Kidney tubule cell (primary cell): Measurements from ENCODE around the gene GRIK4.
A peak's percentile ranks its signal among the peaks of the same experiment; 100 is the strongest.
"Not testable (repeated sequence)": the region's sequence is repeated elsewhere in the genome, so short reads cannot be mapped to it uniquely, and the experiment has no call there.

Experiments used
- DNase-seq: peaks from one replicate; pipeline ENCODE4 v3.0.0-alpha.2; 2018; ENCODE audit warnings: low spot score

Gene GRIK4

DNA sequence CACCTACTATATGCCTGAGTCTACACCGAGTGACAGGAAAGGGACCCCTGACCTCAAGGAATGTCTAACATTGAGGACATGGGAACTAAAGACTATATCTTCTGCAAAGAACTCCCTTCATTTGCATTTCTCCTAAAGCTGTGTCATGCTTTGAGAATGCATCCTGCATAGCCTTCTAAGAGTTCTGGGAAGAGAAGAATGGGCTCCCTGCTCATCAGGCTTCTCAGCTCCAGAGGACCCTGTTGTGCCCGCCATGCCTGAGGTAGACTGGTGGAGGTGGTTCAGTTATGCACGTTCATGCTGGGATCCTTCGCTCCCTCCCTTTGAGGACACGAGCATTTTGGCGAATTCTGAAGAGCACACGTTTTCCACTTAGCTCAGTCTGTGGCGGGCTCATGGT lies 63.3 kb downstream of the GRIK4 start:
- DNase-seq, result peak; percentile 12

DNA sequence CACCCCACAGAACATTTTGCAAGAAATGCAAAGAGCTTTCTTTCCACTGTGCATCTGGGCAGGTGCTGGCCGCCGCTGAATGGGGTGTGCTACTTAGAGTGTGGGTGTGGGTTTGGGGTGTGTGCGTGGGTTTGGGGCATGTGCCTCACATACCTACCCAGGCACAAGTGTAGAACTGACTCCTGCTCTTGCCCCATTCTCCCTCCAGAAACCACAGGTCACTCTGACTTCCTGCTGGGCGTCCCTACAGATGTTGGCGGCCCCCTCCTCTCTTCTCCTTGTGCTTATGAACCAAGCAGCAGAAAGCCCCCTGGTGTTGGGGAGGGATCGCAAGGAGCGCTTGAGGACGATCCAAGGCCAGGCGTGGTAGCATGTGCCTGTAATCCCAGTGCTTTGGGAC lies 63.9 kb downstream of the GRIK4 start:
- no peak for DNase-seq

- no peak for DNase-seq
Observed at GRCh38 chr11:120576606-120577005, 65.1 kb downstream of the GRIK4 start.

GRCh38 chr11:120577041-120577440 lies 65.5 kb downstream of the GRIK4 start:
- no peak for DNase-seq

DNA sequence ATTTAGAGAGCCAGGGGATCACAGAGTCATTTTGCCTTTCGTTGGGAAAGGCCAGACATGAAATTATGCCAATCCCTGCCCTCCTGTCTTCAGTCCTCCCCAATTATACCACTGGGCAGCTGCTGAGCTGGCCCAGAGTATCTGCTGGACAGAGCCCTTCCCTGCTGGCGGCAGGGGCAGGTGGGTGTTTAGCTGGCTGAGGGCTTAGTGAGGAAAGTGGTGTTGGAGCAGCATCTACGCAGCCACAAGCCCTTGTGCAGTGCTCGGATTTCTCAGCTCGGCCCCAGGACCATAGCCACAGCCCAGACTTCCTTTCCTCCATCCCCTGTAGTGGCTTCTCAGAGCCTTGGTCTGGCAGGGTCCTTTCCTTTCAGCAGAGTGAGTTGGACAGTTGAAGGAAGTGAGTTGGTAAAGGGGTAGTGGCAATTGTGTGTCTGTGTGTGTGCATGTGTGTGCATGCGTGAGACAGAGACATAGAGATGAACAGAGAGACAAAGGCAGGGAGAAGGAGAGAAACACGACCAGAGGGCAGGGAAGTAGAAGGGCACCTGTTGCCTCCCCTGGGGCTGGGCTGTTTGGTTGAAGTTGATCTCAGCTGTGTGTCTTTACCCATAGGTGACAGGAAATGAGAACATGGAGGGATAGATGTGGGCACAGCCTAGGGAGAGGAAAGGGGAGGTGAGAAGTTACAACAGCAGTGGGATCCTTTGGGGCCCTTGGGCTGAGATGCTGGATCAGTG lies 66.2 kb downstream of the GRIK4 start:
- no peak for DNase-seq

DNA sequence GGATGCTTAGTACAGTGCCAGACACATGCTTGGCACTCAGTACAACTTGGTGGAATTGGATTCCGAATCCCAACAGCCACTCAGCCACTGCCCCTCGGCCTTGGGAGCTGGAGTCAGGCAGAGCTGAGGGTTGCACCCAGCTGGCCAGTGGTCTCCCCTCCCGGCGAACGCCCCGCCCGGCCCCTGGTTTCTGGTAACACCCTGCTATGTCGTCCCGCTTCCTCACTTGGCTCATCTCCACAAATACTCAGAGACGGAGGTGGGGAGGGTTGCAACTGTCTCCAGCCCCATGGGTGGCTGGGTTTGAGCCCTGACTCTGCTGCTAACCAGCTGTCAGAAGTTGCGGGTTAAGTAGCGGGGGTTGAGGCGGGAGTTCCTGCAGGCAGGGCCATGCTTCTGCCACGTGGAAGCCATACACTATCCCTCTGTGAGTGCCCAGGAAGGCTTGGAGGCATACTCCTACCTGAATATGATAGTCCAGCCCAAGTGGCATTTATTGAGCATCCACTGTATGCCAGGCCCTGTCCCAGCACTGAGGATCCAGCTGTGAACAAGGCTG lies 67.1 kb downstream of the GRIK4 start:
- DNase-seq, result no peak

DNA sequence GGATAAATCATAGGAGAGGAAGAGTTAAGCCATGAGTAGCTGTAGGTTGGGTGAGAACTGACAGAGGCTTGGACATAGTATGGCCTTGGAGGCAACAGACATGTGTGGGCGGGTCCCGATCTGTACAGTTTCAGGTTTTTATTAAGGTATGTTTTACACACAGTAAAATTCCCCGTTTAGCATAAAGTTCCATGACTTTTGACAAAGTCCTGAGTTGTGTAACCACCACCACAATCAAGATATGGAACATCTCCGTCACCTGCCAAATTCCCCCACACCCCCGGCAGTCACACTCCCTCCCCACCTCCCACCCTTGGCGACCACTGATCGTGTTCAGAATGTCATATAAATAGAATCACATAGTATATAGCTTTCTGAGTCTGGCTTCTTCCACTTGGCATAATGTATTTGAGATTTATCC lies 68.1 kb downstream of the GRIK4 start:
- DNase-seq, result no peak

DNA sequence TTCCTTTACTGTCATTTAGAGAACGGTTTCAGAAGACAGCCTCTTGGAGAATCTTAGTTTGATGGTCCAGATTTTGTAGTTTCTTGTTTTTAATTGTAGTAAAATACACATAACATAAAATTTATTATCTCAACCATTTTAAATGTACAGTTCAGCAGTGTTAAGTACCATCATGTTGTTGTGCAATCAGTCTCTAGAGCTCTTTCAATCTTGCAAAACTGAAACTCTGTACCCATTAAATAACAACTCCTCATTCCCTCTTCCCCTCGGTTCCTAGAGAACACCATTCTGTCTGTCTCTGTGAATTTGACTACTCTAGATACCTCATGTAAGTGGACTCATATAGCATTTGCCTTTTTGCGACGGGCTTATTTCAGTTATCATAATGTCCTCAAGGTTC lies 69.8 kb downstream of the GRIK4 start:
- no peak for DNase-seq

- DNase-seq, result not testable (repeated sequence)
Observed at GRCh38 chr11:120582535-120582934, 71.0 kb downstream of the GRIK4 start.

- DNase-seq, result no peak
Observed at GRCh38 chr11:120586072-120586471, 74.5 kb downstream of the GRIK4 start.

DNA sequence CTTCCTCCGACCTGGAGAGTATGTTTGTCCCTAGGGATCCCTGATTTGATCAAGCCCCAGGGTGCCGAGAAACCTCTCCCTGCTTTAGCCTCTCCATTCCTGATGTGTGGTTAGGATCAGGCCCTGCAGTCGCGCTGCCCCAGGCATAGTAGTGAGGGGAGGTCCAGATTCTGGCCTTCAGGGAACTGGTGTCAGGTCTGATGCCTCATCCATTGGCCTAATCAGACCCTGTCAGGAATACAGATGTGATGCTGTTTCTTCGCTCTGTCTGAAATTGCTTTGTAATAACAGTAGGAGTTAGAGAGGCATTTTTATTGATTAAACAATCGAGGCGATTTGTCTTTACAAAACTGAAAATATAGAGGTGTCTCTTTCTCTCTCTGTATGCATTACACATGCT lies 75.2 kb downstream of the GRIK4 start:
- DNase-seq, result no peak

DNA sequence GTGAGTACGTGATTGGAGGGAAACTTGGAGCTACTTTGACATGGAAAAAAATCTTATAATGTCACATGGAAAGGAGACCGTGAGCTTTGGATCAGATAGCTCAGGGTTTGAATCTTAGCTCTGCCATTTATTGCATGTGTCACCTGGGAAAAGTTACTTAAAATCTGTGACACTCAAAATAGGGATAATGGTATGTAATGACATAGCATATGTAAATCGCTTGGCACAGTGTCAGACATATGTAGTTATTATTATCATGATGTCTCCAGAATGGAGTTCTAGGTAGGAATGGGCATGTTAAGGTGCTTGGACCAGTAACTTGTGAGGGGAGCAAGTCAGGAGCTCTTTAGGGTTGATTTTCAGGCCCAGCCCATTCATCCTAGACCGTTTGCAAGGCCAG lies 75.8 kb downstream of the GRIK4 start:
- DNase-seq, result no peak

DNA sequence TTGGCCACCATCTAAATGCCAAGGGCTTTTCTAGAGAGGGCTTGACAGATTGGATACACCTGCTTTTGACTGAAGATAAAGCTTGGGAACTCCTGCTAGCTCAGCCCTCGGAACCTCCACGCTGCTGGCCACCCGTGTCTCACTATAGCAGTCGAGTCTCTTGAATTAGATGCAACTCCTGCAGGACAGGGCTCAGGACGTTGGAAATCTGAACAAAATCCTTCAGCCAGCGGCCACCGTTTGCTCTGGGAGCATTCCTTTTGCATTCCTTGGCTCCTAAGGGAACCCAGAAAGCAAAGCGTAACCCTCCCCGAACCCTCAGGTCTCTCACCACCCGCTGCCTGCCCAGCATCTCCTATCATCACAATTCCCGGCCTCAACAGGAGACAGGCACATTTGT lies 77.8 kb downstream of the GRIK4 start:
- no peak for DNase-seq

DNA sequence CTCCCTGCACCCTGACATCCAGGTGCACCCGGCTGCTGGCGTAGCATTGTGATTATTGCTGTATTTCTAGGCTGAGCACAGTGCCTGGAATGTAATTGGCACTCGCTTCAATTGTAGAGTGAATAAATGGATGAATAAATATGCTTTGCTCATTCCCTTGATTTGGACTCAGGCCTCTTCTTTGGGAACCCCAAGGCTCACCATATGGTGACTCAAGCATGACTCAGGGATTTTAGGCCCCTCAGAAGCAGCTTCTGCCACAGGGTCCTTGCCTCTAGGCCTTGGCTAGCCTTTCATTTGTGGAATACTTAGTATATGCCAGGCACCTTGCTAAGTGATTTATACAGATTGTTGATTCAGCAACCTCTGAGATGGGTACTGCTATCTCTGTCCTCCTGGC lies 78.9 kb downstream of the GRIK4 start:
- DNase-seq, result no peak

GRCh38 chr11:120594746-120595145 lies 83.2 kb downstream of the GRIK4 start:
- no peak for DNase-seq

GRCh38 chr11:120595557-120595956 lies 84.0 kb downstream of the GRIK4 start:
- no peak for DNase-seq

GRCh38 chr11:120597250-120598215 lies 86.0 kb downstream of the GRIK4 start:
- no peak for DNase-seq

GRCh38 chr11:120598517-120599257 lies 87.1 kb downstream of the GRIK4 start:
- DNase-seq, result no peak

GRCh38 chr11:120599816-120600420 lies 88.4 kb downstream of the GRIK4 start:
- no peak for DNase-seq

DNA sequence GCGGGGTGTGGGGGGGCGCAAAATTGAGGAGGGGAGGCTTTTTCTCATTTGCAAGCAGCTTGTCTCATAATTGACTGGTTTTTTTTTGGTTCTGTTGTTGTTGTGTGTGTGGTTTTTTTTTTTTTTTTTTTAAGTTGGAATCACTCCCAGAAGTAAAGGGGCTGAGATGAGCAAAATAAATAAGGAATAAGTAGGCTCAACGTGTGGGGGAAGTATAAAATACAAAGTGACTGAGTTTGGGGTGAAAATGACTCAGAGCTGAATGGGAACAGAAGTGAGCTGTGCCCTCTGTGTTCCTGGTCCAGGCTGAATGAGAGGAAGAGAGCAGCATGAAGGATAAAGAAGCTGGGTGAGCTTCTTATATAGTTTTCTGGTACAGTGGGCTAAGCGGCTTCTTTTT lies 90.0 kb downstream of the GRIK4 start:
- DNase-seq, result peak; percentile 8

- no peak for DNase-seq
Observed at GRCh38 chr11:120603071-120603470, 91.5 kb downstream of the GRIK4 start.

- no peak for DNase-seq
Observed at GRCh38 chr11:120605469-120605868, 93.9 kb downstream of the GRIK4 start.
